GM21360 (cell line): ENCODE results near the gene CSRNP3.

Source experiments
- ATAC-seq: cut with Tn5 transposase; IDR thresholded peaks from one replicate; pipeline ENCODE4 v1.9.1; 2021; ENCODE audit warnings: mild to moderate bottlenecking, moderate library complexity; ENCODE audit not compliant: unreplicated experiment

The CSRNP3 gene

GRCh38 chr2:165469417-165469816 is at the start of gene CSRNP3:
Gene CSRNP3 (plus strand): TSS chr2:165469698. CDS start chr2:165595066, 125,368 bp downstream.
- ATAC-seq = no peak

GRCh38 chr2:165420231-165420630 is 49.3 kb upstream of the CSRNP3 start:
- ATAC-seq = no peak

GRCh38 chr2:165423081-165423480 is 46.4 kb upstream of the CSRNP3 start:
- no peak for ATAC-seq

- no peak for ATAC-seq
Measured at GRCh38 chr2:165425556-165425955, 43.9 kb upstream of the CSRNP3 start.

- ATAC-seq = no peak
Measured at GRCh38 chr2:165427686-165428085, 41.8 kb upstream of the CSRNP3 start.

GRCh38 chr2:165428926-165429325 is 40.6 kb upstream of the CSRNP3 start:
- ATAC-seq = no peak

- no peak for ATAC-seq
Measured at GRCh38 chr2:165431014-165431413, 38.5 kb upstream of the CSRNP3 start.

GRCh38 chr2:165432234-165432966 is 37.1 kb upstream of the CSRNP3 start:
- ATAC-seq = no peak

GRCh38 chr2:165434865-165435496 is 34.5 kb upstream of the CSRNP3 start:
- no peak for ATAC-seq

- ATAC-seq = no peak
Measured at GRCh38 chr2:165435611-165436010, 33.9 kb upstream of the CSRNP3 start.

GRCh38 chr2:165436559-165436958 is 32.9 kb upstream of the CSRNP3 start:
- no peak for ATAC-seq

- ATAC-seq = no peak
Measured at GRCh38 chr2:165440367-165440766, 29.1 kb upstream of the CSRNP3 start.

- ATAC-seq = no peak
Measured at GRCh38 chr2:165443511-165443910, 26.0 kb upstream of the CSRNP3 start.

GRCh38 chr2:165448406-165448805 is 21.1 kb upstream of the CSRNP3 start:
- ATAC-seq = no peak

- no peak for ATAC-seq
Measured at GRCh38 chr2:165450156-165450555, 19.3 kb upstream of the CSRNP3 start.

GRCh38 chr2:165452327-165452726 is 17.2 kb upstream of the CSRNP3 start:
- ATAC-seq = no peak

GRCh38 chr2:165453561-165454094 is 15.9 kb upstream of the CSRNP3 start:
- ATAC-seq = no peak

- ATAC-seq = no peak
Measured at GRCh38 chr2:165454905-165455304, 14.6 kb upstream of the CSRNP3 start.

- ATAC-seq = no peak
Measured at GRCh38 chr2:165456027-165456426, 13.5 kb upstream of the CSRNP3 start.

GRCh38 chr2:165462443-165462842 is 7.1 kb upstream of the CSRNP3 start:
- no peak for ATAC-seq

- no peak for ATAC-seq
Measured at GRCh38 chr2:165466386-165466785, 3.1 kb upstream of the CSRNP3 start.

- ATAC-seq = no peak
Measured at GRCh38 chr2:165467921-165468320, 1.6 kb upstream of the CSRNP3 start.
